HCT116 (cell line): Measurements from ENCODE around the gene RPS6KC1. TPM values are rescaled to one million over a fixed set of nuclear protein-coding genes. Genes with fewer than 3 reads are reported as not detected.

Experiments used
- ATAC-seq: fragments of 200-7000 bp; cut with Tn5 transposase; 2 replicates; pipeline ENCODE4 v1.9.1; 2020; ENCODE audit warnings: mild to moderate bottlenecking, moderate library complexity
- BruUV-seq: library from RNA; stranded (reverse); fragments of 400-500 nt; replicated peaks from 2 replicates; lab custom pipeline; 2021; lab: Mats Ljungman, UMichigan
- CTCF ChIA-PET: fragments of 300-600 bp; sonication (Branson Sonifier 250); formaldehyde crosslinking; loops from one replicate; lab custom pipeline; 2021; ENCODE audit warnings: antibody characterized with exemption; lab: Charles Lee
- POLR2A ChIA-PET: fragments of 300-600, 350-600 bp; sonication (Branson Sonifier 250); formaldehyde crosslinking; loops from one replicate; lab custom pipeline; 2021; ENCODE audit warnings: antibody characterized with exemption; lab: Charles Lee
- RAD21 ChIA-PET, 2 experiments: fragments of 300-600 bp; sonication (Branson Sonifier 250); formaldehyde crosslinking; loops; one replicate each; lab custom pipeline; 2023; ENCODE audit warnings: low total read pairs in 2 of 2; ENCODE audit not compliant: uncharacterized antibody in 2 of 2, unreplicated experiment in 2 of 2, low non-redundant PET in 1 of 2; lab: Charles Lee
- DNase-seq: peaks from one replicate; pipeline ENCODE4 v3.0.0-alpha.2; 2010; ENCODE audit warnings: low read depth, low spot score
- H2AFZ ChIP-seq: fragments of 200-600 bp; shearing (Covaris generic), sonication (generic); 2 replicates; pipeline ENCODE4 v1.6.1; 2017; ENCODE audit warnings: low read depth, mixed run types, mixed read lengths, antibody characterized with exemption, low read length; ENCODE audit not compliant: poor library complexity, severe bottlenecking
- H3K27ac ChIP-seq: 2 replicates; pipeline ENCODE4 v1.5.1; 2012; ENCODE audit warnings: low read depth, low read length
- H3K27me3 ChIP-seq: fragments of 200-600 bp; sonication (generic); 2 replicates; pipeline ENCODE4 v1.6.1; 2016; ENCODE audit warnings: mixed run types, low read length, mixed read lengths; ENCODE audit not compliant: insufficient read depth
- H3K36me3 ChIP-seq, 2 experiments: fragments of 200-500 bp in 1 of 2; fragments of 200-600 bp in 1 of 2; sonication (Bioruptor generic) in 1 of 2; sonication (generic) in 1 of 2; 2 replicates each; pipeline versions ENCODE4 v1.5.1 to v1.6.1; 2014 to 2016; ENCODE audit warnings: low read length in 2 of 2, inconsistent platforms in 1 of 2, mixed read lengths in 1 of 2, mixed run types in 1 of 2; ENCODE audit not compliant: insufficient read depth in 2 of 2, control insufficient read depth in 1 of 2
- H3K4me1 ChIP-seq, 2 experiments: fragments of 200-600 bp in 1 of 2; sonication (generic) in 1 of 2; 2 replicates each; pipeline versions ENCODE4 v1.5.1 to v1.6.1; 2012 to 2017; ENCODE audit warnings: low read length in 2 of 2, inconsistent platforms in 1 of 2, mild to moderate bottlenecking in 1 of 2, mixed read lengths in 1 of 2, mixed run types in 1 of 2, moderate library complexity in 1 of 2; ENCODE audit not compliant: insufficient read depth in 2 of 2, control insufficient read depth in 1 of 2
- H3K4me2 ChIP-seq: fragments of 200-600 bp; sonication (generic); 2 replicates; pipeline ENCODE4 v1.6.1; 2017; ENCODE audit warnings: mixed run types, low read length, mixed read lengths
- H3K4me3 ChIP-seq, 2 experiments: fragments of 200-600 bp in 1 of 2; sonication (generic) in 1 of 2; replicated peaks in 1 of 2; 2 replicates each; pipeline ENCODE4 v1.5.1; 2011 to 2016; ENCODE audit warnings: low read length in 2 of 2, control low read depth in 1 of 2, low read depth in 1 of 2, mild to moderate bottlenecking in 1 of 2, mixed read lengths in 1 of 2, mixed run types in 1 of 2
- H3K79me2 ChIP-seq: fragments of 200-600 bp; sonication (generic); 2 replicates; pipeline ENCODE4 v1.6.1; 2017; ENCODE audit warnings: mild to moderate bottlenecking, mixed run types, low read length, moderate library complexity, mixed read lengths; ENCODE audit not compliant: insufficient read depth
- H3K9ac ChIP-seq: fragments of 200-600 bp; sonication (generic); 2 replicates; pipeline ENCODE4 v1.6.1; 2016; ENCODE audit warnings: low read length, mixed read lengths
- H3K9me2 ChIP-seq: fragments of 200-600 bp; sonication (generic), shearing (Covaris generic); 2 replicates; pipeline ENCODE4 v1.6.1; 2017; ENCODE audit warnings: mixed run types, mild to moderate bottlenecking, moderate library complexity; ENCODE audit not compliant: insufficient read depth
- H3K9me3 ChIP-seq, 2 experiments: fragments of 200-500 bp in 1 of 2; fragments of 200-600 bp in 1 of 2; sonication (Bioruptor generic) in 1 of 2; sonication (generic) in 1 of 2; 2 replicates each; pipeline ENCODE4 v1.6.1; 2014 to 2017; ENCODE audit warnings: low read length in 2 of 2, mixed read lengths in 2 of 2, inconsistent platforms in 1 of 2, low read depth in 1 of 2, mild to moderate bottlenecking in 1 of 2, mixed run types in 1 of 2, moderate library complexity in 1 of 2; ENCODE audit not compliant: control insufficient read depth in 1 of 2, insufficient read depth in 1 of 2
- H4K20me1 ChIP-seq: fragments of 200-600 bp; sonication (generic), shearing (Covaris generic); 2 replicates; pipeline ENCODE4 v1.6.1; 2017; ENCODE audit warnings: mixed run types, mild to moderate bottlenecking, moderate library complexity; ENCODE audit not compliant: insufficient read depth
- POLR2AphosphoS5 ChIP-seq: IDR thresholded peaks from 2 replicates; pipeline ENCODE4 v1.6.1; 2011; ENCODE audit warnings: mild to moderate bottlenecking, low read depth, low read length, moderate library complexity
- SP1 ChIP-seq: IDR thresholded peaks from 2 replicates; pipeline ENCODE4 v1.6.1; 2012; ENCODE audit warnings: low read depth
- TCF7L2 ChIP-seq: IDR thresholded peaks from 2 replicates; pipeline ENCODE4 v1.7.0; 2011; ENCODE audit warnings: borderline replicate concordance, inconsistent platforms; ENCODE audit not compliant: insufficient read depth, insufficient read length; ENCODE audit errors: extremely low read depth
- YY1 ChIP-seq: IDR thresholded peaks from 2 replicates; pipeline ENCODE4 v1.6.1; 2011; ENCODE audit warnings: low read length, low read depth, moderate library complexity, mild to moderate bottlenecking; ENCODE audit not compliant: insufficient replicate concordance; ENCODE audit errors: extremely low read depth
- ZNF274 ChIP-seq: fragments of 200-500 bp; sonication (Bioruptor generic); IDR thresholded peaks from 2 replicates; pipeline ENCODE4 v1.6.1; 2014; ENCODE audit warnings: mild to moderate bottlenecking, low read depth, low read length, inconsistent platforms
- intact Hi-C: fragments of 100-400 bp; cut with micrococcal nuclease; formaldehyde crosslinking; loops from 2 replicates; pipeline ENCODE4 v1.10.0; 2022
- total RNA-seq: library from RNA; stranded (reverse); gene quantifications from one replicate; pipeline ENCODE4 v1.2.1, GENCODE V29; 2021; ENCODE audit not compliant: unreplicated experiment
- TF ChIP-seq, protein P1 (sequence below): IDR thresholded peaks from 2 replicates; pipeline ENCODE4 v1.6.1; 2012
- TF ChIP-seq, protein P2 (sequence below): IDR thresholded peaks from 2 replicates; pipeline ENCODE4 v1.6.1; 2012; ENCODE audit warnings: low read depth
- TF ChIP-seq, protein P3 (sequence below): IDR thresholded peaks from 2 replicates; pipeline ENCODE4 v1.6.1; 2012
- TF ChIP-seq, protein P4 (sequence below), 3 experiments: fragments of 200-600 bp in 1 of 3; sonication (generic) in 1 of 3; IDR thresholded peaks in 2 of 3; conservative IDR thresholded peaks in 1 of 3; 2 replicates each; pipeline ENCODE4 v1.5.1; 2012 to 2017; ENCODE audit warnings: low read depth in 2 of 3, low read length in 2 of 3, antibody characterized with exemption in 1 of 3, borderline replicate concordance in 1 of 3, control low read depth in 1 of 3, mild to moderate bottlenecking in 1 of 3, mixed read lengths in 1 of 3, mixed run types in 1 of 3, moderate library complexity in 1 of 3; ENCODE audit not compliant: insufficient read depth in 1 of 3

Gene RPS6KC1
- total RNA-seq, 1 experiment from 2014 or later: 15.9 TPM

DNA sequence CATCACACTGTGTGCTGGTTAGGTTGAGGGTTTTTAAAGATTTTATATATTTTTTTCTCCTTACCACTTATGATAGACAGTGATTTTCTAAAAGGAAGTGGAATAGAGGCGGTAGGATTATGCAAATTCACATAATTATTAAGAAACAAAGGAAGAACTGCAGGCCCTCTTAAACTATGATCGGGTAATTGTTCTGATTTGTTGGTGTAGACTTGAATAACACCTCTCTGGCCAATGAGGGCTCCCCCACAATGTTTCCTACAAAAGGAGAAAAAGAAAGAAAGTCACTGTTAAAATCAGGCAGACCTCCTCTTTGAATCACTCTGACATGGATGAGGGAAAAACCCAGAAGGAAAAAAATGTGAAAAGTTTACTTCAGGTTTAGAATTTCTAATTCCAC is 241.6 kb downstream of the RPS6KC1 start:
- DNase-seq: no peak
- no peaks in the 10 kb centered on the region for H3K27me3 ChIP-seq
- H3K9me3 ChIP-seq: no peaks in the 10 kb centered on the region
- TF ChIP-seq POLR2AphosphoS5 (no peak), YY1 (no peak), TCF7L2 (no peak), ZNF274 (no peak), SP1 (no peak)
- TF ChIP-seq, protein P1, sequence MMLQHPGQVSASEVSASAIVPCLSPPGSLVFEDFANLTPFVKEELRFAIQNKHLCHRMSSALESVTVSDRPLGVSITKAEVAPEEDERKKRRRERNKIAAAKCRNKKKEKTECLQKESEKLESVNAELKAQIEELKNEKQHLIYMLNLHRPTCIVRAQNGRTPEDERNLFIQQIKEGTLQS: no peak
- TF ChIP-seq, protein P2, sequence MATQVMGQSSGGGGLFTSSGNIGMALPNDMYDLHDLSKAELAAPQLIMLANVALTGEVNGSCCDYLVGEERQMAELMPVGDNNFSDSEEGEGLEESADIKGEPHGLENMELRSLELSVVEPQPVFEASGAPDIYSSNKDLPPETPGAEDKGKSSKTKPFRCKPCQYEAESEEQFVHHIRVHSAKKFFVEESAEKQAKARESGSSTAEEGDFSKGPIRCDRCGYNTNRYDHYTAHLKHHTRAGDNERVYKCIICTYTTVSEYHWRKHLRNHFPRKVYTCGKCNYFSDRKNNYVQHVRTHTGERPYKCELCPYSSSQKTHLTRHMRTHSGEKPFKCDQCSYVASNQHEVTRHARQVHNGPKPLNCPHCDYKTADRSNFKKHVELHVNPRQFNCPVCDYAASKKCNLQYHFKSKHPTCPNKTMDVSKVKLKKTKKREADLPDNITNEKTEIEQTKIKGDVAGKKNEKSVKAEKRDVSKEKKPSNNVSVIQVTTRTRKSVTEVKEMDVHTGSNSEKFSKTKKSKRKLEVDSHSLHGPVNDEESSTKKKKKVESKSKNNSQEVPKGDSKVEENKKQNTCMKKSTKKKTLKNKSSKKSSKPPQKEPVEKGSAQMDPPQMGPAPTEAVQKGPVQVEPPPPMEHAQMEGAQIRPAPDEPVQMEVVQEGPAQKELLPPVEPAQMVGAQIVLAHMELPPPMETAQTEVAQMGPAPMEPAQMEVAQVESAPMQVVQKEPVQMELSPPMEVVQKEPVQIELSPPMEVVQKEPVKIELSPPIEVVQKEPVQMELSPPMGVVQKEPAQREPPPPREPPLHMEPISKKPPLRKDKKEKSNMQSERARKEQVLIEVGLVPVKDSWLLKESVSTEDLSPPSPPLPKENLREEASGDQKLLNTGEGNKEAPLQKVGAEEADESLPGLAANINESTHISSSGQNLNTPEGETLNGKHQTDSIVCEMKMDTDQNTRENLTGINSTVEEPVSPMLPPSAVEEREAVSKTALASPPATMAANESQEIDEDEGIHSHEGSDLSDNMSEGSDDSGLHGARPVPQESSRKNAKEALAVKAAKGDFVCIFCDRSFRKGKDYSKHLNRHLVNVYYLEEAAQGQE: no peak
- TF ChIP-seq, protein P3, sequence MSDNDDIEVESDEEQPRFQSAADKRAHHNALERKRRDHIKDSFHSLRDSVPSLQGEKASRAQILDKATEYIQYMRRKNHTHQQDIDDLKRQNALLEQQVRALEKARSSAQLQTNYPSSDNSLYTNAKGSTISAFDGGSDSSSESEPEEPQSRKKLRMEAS: no peak
- TF ChIP-seq, protein P4, sequence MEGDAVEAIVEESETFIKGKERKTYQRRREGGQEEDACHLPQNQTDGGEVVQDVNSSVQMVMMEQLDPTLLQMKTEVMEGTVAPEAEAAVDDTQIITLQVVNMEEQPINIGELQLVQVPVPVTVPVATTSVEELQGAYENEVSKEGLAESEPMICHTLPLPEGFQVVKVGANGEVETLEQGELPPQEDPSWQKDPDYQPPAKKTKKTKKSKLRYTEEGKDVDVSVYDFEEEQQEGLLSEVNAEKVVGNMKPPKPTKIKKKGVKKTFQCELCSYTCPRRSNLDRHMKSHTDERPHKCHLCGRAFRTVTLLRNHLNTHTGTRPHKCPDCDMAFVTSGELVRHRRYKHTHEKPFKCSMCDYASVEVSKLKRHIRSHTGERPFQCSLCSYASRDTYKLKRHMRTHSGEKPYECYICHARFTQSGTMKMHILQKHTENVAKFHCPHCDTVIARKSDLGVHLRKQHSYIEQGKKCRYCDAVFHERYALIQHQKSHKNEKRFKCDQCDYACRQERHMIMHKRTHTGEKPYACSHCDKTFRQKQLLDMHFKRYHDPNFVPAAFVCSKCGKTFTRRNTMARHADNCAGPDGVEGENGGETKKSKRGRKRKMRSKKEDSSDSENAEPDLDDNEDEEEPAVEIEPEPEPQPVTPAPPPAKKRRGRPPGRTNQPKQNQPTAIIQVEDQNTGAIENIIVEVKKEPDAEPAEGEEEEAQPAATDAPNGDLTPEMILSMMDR (IDR thresholded peaks at IDR 0.05 in 2 of 3, conservative IDR thresholded peaks at IDR 0.05 in 1 of 3; ENCODE audit: borderline replicate concordance in 1 of 3, insufficient read depth in 1 of 3, low read depth in 2 of 3, low read length in 2 of 3): no peak
- no peak overlapping the region for H3K9ac ChIP-seq
- ATAC-seq: no peak
- H3K4me1 ChIP-seq: no peaks in the 10 kb centered on the region
- no peak overlapping the region for H3K4me2 ChIP-seq
- ChIA-PET POLR2A (no interaction called here), RAD21 (no interaction called here), CTCF (no interaction called here)
- H2AFZ ChIP-seq: no peak overlapping the region
- no peaks in the 10 kb centered on the region for H3K79me2 ChIP-seq
- no peaks in the 10 kb centered on the region for H4K20me1 ChIP-seq
- no peaks in the 10 kb centered on the region for H3K9me2 ChIP-seq
- no peaks in the 10 kb centered on the region for H3K36me3 ChIP-seq
- H3K27ac ChIP-seq: no peak overlapping the region
- intact Hi-C loops: no loop called here
- BruUV-seq: no TSS peak
- H3K4me3 ChIP-seq: no peak overlapping the region
